T-helper 17 cell (primary cell): ENCODE results near the gene SP1. TPM values are rescaled to one million over a fixed set of nuclear protein-coding genes. Genes with fewer than 3 reads are reported as not detected.
"Not testable (repeated sequence)": the region's sequence is repeated elsewhere in the genome, so short reads cannot be mapped to it uniquely, and the experiment has no call there.

Source experiments
- ATAC-seq: fragments of 150-1000 bp; cut with Tn5 transposase; 2 replicates; pipeline ENCODE4 v1.10.0; 2021; ENCODE audit warnings: mild to moderate bottlenecking, moderate library complexity
- DNase-seq, 3 donors: peaks; one replicate each; pipeline versions ENCODE4 v3.0.0 to v3.0.0-alpha.2; 2020 to 2021
- H3K9me3 ChIP-seq: one replicate; pipeline ENCODE4 v1.7.0; 2013; ENCODE audit warnings: low read length, mild to moderate bottlenecking; ENCODE audit not compliant: control insufficient read depth, poor library complexity, severe bottlenecking
- H3K27ac Mint-ChIP-seq: one replicate; pipeline ENCODE4 v1.8.0; 2022; ENCODE audit warnings: mild to moderate bottlenecking, moderate library complexity, mixed read lengths
- H3K27me3 Mint-ChIP-seq: one replicate; pipeline ENCODE4 v1.8.0; 2022; ENCODE audit warnings: mixed read lengths
- H3K36me3 Mint-ChIP-seq: one replicate; pipeline ENCODE4 v1.8.0; 2022; ENCODE audit warnings: low read depth, mixed read lengths
- H3K4me1 Mint-ChIP-seq: one replicate; pipeline ENCODE4 v1.8.0; 2022; ENCODE audit warnings: mild to moderate bottlenecking, mixed read lengths
- H3K4me3 Mint-ChIP-seq: one replicate; pipeline ENCODE4 v1.8.0; 2022; ENCODE audit warnings: mild to moderate bottlenecking, moderate library complexity, mixed read lengths
- total RNA-seq, 4 donors: library from RNA in 2 of 4; stranded (reverse) in 2 of 4; gene quantifications; one replicate each; pipeline ENCODE4 v1.2.3 and lab custom pipeline; 2022 to 2026

Gene SP1
- total RNA-seq, 2 donors from 2014 or later, result 69.6 to 75.1 TPM

DNA sequence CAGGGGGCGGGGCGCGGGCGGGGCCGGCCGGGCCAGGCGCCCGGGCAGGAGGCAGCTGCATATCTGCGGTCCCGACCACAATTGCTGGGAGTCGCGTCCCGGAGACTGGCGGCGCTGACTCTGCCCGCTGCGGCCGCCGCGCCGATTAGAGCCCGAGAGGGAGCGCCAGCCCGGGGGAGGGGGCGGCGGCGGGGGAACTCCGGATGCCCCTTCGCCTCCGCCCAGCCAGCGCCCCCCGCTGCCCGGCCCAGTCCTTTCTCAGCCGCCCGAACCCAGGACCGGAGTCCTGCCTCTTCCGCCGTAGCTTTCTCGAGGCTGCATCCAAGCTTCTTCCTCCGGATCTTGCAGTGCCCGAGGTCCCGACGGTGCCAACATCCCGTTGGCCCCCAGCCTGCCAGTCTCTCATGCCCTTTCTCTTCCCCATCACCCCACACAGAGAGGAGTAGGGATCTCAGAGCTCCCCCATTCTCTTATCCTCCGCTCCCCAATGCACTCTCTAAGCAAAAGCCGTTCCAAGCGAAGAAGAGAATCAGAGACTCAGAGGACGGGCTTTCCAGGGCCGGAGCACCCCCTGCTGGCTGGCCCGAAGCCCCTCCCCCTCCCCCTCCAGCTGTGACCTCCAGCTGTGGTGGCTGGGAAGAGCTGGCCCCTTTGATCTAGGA lies 35.0 kb upstream of the SP1 start:
- peak overlapping the region; percentile 99 for H3K4me3 Mint-ChIP-seq
- H3K9me3 ChIP-seq, result no peaks in the 10 kb centered on the region
- peaks cover 25% of the 10 kb centered on the region for H3K4me1 Mint-ChIP-seq
- ATAC-seq (peak; percentile 83), DNase-seq (peak; percentile 37 to 51 (median 50))
- H3K36me3 Mint-ChIP-seq, result no peaks in the 10 kb centered on the region
- peaks cover 8% of the 10 kb centered on the region for H3K27me3 Mint-ChIP-seq
- H3K27ac Mint-ChIP-seq, result peak overlapping the region; percentile 78

DNA sequence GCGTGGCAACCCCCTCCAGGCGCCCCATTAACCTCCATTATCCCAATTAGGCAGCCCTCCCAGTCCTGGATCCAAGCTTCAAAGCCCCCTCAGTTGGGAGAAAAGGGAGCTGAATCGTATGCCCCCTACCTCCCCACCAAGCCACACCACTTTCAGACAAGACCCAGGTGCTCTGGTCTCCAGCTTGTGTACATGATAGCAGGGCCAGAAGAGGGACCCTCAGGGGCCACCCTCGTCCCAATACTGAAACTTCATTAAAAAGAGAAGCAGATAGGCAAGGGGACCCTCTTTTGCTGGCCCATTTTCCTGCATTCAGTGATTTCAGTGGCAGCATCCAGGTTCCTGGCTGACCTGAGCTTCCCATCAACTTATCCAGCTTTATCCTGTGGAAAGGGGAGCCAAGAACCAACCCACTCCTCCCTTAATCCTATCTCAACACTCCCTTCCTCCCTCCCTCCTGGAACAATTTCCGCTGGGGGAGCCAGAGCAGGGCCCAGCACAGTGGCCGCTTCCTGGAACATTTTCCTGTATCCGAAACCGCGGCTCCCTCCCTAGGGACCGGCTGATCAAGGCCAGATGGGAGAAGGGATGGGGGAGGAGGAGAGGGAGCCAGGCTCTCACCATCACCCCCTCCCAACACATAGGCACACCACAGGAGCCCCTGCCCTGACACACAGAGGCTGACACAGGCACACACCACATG lies 34.3 kb upstream of the SP1 start:
- ATAC-seq, result no peak
- no peaks in the 10 kb centered on the region for H3K36me3 Mint-ChIP-seq
- H3K27me3 Mint-ChIP-seq, result peaks cover 1% of the 10 kb centered on the region
- no peak for DNase-seq
- peak overlapping the region; percentile 99 for H3K4me3 Mint-ChIP-seq
- H3K4me1 Mint-ChIP-seq, result peaks cover 22% of the 10 kb centered on the region
- peak overlapping the region; percentile 78 for H3K27ac Mint-ChIP-seq
- H3K9me3 ChIP-seq, result no peaks in the 10 kb centered on the region

- H3K36me3 Mint-ChIP-seq, result no peaks in the 10 kb centered on the region
- H3K4me3 Mint-ChIP-seq, result peak overlapping the region; percentile 56
- no peaks in the 10 kb centered on the region for H3K27me3 Mint-ChIP-seq
- DNase-seq, result no peak
- peaks cover 21% of the 10 kb centered on the region for H3K4me1 Mint-ChIP-seq
- H3K27ac Mint-ChIP-seq, result peak overlapping the region; percentile 57
- H3K9me3 ChIP-seq, result no peaks in the 10 kb centered on the region
- ATAC-seq, result no peak
Observed at GRCh38 chr12:53346491-53346890, 33.5 kb upstream of the SP1 start.

- no peaks in the 10 kb centered on the region for H3K27me3 Mint-ChIP-seq
- ATAC-seq, result no peak
- no peak for DNase-seq
- H3K27ac Mint-ChIP-seq, result no peak overlapping the region
- no peak overlapping the region for H3K4me3 Mint-ChIP-seq
- H3K36me3 Mint-ChIP-seq, result no peaks in the 10 kb centered on the region
- H3K4me1 Mint-ChIP-seq, result peaks cover 24% of the 10 kb centered on the region
- H3K9me3 ChIP-seq, result no peaks in the 10 kb centered on the region
Observed at GRCh38 chr12:53347905-53348304, 32.1 kb upstream of the SP1 start.

- DNase-seq, result peak; percentile 56 to 75 (median 69)
- Mint-ChIP-seq H3K27me3 (no peaks in the 10 kb centered on the region), H3K36me3 (no peaks in the 10 kb centered on the region), H3K4me1 (peaks cover 5% of the 10 kb centered on the region), H3K4me3 (peak overlapping the region; percentile 15), H3K27ac (no peak overlapping the region)
- H3K9me3 ChIP-seq, result no peaks in the 10 kb centered on the region
- ATAC-seq, result peak; percentile 99
Observed at GRCh38 chr12:53352331-53353256, 27.4 kb upstream of the SP1 start.

GRCh38 chr12:53353257-53353655 lies 26.7 kb upstream of the SP1 start:
- Mint-ChIP-seq H3K27me3 (no peaks in the 10 kb centered on the region), H3K36me3 (no peaks in the 10 kb centered on the region), H3K27ac (peak overlapping the region; percentile 21), H3K4me3 (no peak overlapping the region), H3K4me1 (peaks cover 5% of the 10 kb centered on the region)
- ATAC-seq (no peak), DNase-seq (no peak)
- H3K9me3 ChIP-seq, result no peaks in the 10 kb centered on the region

GRCh38 chr12:53355121-53355520 lies 24.9 kb upstream of the SP1 start:
- no peak overlapping the region for H3K4me3 Mint-ChIP-seq
- peaks cover 5% of the 10 kb centered on the region for H3K4me1 Mint-ChIP-seq
- no peaks in the 10 kb centered on the region for H3K27me3 Mint-ChIP-seq
- peak overlapping the region; percentile 54 for H3K27ac Mint-ChIP-seq
- no peak for ATAC-seq
- no peaks in the 10 kb centered on the region for H3K36me3 Mint-ChIP-seq
- H3K9me3 ChIP-seq, result no peaks in the 10 kb centered on the region
- DNase-seq, result no peak

- Mint-ChIP-seq H3K4me3 (no peak overlapping the region), H3K36me3 (no peaks in the 10 kb centered on the region), H3K4me1 (peaks cover 3% of the 10 kb centered on the region), H3K27ac (no peak overlapping the region), H3K27me3 (no peaks in the 10 kb centered on the region)
- ATAC-seq, result no peak
- no peak for DNase-seq
- H3K9me3 ChIP-seq, result no peaks in the 10 kb centered on the region
Observed at GRCh38 chr12:53358836-53359419, 21.0 kb upstream of the SP1 start.

DNA sequence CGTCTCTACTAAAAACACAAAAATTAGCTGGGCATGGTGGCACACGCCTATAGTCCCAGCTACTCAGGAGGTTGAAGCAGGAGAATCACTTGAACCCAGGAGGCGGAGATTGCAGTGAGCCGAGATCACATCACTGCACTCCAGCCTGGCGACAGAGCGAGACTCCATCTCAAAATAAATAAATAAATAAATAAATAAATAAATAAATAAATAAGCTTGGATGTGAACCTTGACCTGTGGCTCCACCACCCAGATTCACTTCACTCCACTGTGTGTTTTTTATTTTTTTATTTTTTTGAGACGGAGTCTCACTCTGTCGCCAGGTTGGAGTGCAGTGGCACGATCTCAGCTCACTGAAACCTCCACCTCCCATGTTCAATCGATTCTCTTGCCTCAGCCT lies 18.3 kb upstream of the SP1 start:
- H3K4me3 Mint-ChIP-seq, H3K27me3 Mint-ChIP-seq, ATAC-seq, H3K27ac Mint-ChIP-seq, DNase-seq, H3K9me3 ChIP-seq, H3K36me3 Mint-ChIP-seq: not testable (repeated sequence)
- peaks cover 11% of the 10 kb centered on the region for H3K4me1 Mint-ChIP-seq

- H3K27me3 Mint-ChIP-seq, result no peaks in the 10 kb centered on the region
- no peaks in the 10 kb centered on the region for H3K36me3 Mint-ChIP-seq
- H3K4me1 Mint-ChIP-seq, result peaks cover 11% of the 10 kb centered on the region
- no peaks in the 10 kb centered on the region for H3K9me3 ChIP-seq
- H3K4me3 Mint-ChIP-seq, result no peak overlapping the region
- DNase-seq (no peak), ATAC-seq (no peak)
- H3K27ac Mint-ChIP-seq, result peak overlapping the region; percentile 61
Observed at GRCh38 chr12:53365245-53365904, 14.6 kb upstream of the SP1 start.

DNA sequence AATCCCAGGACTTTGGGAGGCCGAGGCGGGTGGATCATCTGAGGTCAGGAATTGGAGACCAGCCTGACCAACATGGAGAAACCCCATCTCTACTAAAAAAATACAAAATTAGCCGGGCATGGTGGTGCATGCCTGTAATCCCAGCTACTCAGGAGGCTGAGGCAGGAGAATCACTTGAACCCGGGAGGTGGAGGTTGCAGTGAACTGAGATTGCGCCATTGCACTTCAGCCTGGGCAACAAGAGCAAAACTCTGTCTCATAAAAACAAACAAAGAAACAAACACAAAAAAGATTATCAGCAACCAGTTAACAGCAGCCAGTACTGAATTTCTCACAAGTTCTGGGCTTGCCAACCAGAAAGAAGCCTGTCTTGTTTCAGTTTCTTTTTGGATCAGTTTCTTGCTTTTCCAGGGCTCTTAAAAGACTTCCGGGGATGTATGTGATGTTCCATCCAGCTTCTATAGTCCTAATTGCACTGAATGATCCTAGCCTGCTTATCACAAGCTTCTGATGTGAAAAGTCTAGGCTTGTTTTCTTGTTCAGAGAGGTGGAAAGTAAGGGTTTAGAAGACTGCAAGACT lies 6.3 kb upstream of the SP1 start:
- H3K27ac Mint-ChIP-seq, result peak overlapping the region; percentile 49
- ATAC-seq, result not testable (repeated sequence)

DNA sequence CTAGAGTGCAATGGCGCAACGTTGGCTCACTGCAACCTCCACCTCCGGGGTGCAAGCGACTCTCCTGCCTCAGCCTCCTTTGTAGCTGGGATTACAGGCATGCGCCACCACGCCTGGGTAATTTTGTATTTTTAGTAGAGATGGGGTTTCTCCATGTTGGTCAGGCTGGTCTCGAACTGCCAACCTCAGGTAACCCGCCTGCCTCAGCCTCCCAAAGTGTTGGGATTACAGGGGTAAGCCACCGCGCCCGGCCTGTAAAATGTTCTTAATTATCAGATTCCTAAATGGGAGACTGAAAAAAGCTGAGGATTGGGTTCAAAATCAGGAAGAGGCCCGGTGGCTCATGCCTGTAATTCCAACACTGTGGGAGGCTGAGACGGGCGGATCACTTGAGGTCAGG lies 5.7 kb upstream of the SP1 start:
- not testable (repeated sequence) for DNase-seq, H3K27me3 Mint-ChIP-seq, H3K4me3 Mint-ChIP-seq, H3K9me3 ChIP-seq, ATAC-seq, H3K36me3 Mint-ChIP-seq
- Mint-ChIP-seq H3K4me1 (peaks cover 18% of the 10 kb centered on the region), H3K27ac (peak overlapping the region; percentile 49)

More for the DNA sequence above, 6.3 kb upstream of the SP1 start:
- not testable (repeated sequence) for H3K36me3 Mint-ChIP-seq, H3K4me3 Mint-ChIP-seq, H3K9me3 ChIP-seq, DNase-seq, H3K27me3 Mint-ChIP-seq
- peaks cover 16% of the 10 kb centered on the region for H3K4me1 Mint-ChIP-seq
